SK-N-SH (cell line): Measurements from ENCODE around the gene PROM1. TPM values are rescaled to one million over a fixed set of nuclear protein-coding genes. Genes with fewer than 3 reads are reported as not detected.

Source experiments
- CTCF ChIA-PET: fragments of 300-600, 350-600 bp; formaldehyde crosslinking; extraction: SDS; loops from one replicate; lab custom pipeline; 2021; lab: Yijun Ruan, JAX
- POLR2A ChIA-PET: fragments of 350-600 bp; sonication (Branson Sonifier 250); formaldehyde crosslinking; extraction: SDS; loops from one replicate; lab custom pipeline; 2020; ENCODE audit warnings: antibody characterized with exemption, inconsistent platforms; lab: Yijun Ruan, JAX
- DNase-seq: peaks from one replicate; pipeline ENCODE4 v3.0.0; 2012
- H2AFZ ChIP-seq: fragments of 200-600 bp; sonication (generic); 2 replicates; pipeline ENCODE4 v1.8.1; 2016; ENCODE audit warnings: antibody characterized with exemption, mild to moderate bottlenecking, low read depth
- H3F3A ChIP-seq: fragments of 200-600 bp; sonication (generic); replicated peaks from 2 replicates; pipeline ENCODE3; 2016; ENCODE audit warnings: antibody characterized with exemption, mild to moderate bottlenecking; ENCODE audit not compliant: insufficient read depth
- H3K27ac ChIP-seq, 2 experiments: fragments of 200-500 bp in 1 of 2; fragments of 200-600 bp in 1 of 2; sonication (Bioruptor generic) in 1 of 2; sonication (generic), shearing (Covaris generic) in 1 of 2; 2 replicates each; pipeline versions ENCODE4 v1.5.1 to v1.6.1; 2014 to 2016; ENCODE audit warnings: low read depth in 2 of 2, inconsistent platforms in 1 of 2, low read length in 1 of 2, mild to moderate bottlenecking in 1 of 2, mixed read lengths in 1 of 2
- H3K27me3 ChIP-seq: fragments of 200-600 bp; sonication (generic), shearing (Covaris generic); 2 replicates; pipeline ENCODE4 v1.6.1; 2016; ENCODE audit warnings: mixed run types; ENCODE audit not compliant: insufficient read depth
- H3K36me3 ChIP-seq, 2 experiments: fragments of 200-500 bp in 1 of 2; fragments of 200-600 bp in 1 of 2; sonication (Bioruptor generic) in 1 of 2; sonication (generic) in 1 of 2; replicated peaks in 1 of 2; 2 replicates each; pipeline versions ENCODE3 to v1.5.1; 2014 to 2016; ENCODE audit warnings: low read length in 1 of 2, mild to moderate bottlenecking in 1 of 2; ENCODE audit not compliant: insufficient read depth in 2 of 2, control insufficient read depth in 1 of 2
- H3K4me1 ChIP-seq, 2 experiments: fragments of 200-500 bp in 1 of 2; fragments of 200-600 bp in 1 of 2; sonication (Bioruptor generic) in 1 of 2; sonication (generic), shearing (Covaris generic) in 1 of 2; 2 replicates each; pipeline versions ENCODE4 v1.5.1 to v1.6.1; 2014 to 2016; ENCODE audit warnings: low read depth in 1 of 2, low read length in 1 of 2, mixed run types in 1 of 2; ENCODE audit not compliant: insufficient read depth in 2 of 2, control insufficient read depth in 1 of 2
- H3K4me2 ChIP-seq: fragments of 200-600 bp; sonication (generic), shearing (Covaris generic); 2 replicates; pipeline ENCODE4 v1.6.1; 2017; ENCODE audit warnings: mixed run types
- H3K4me3 ChIP-seq, 2 experiments: fragments of 200-500 bp in 1 of 2; fragments of 200-600 bp in 1 of 2; sonication (Bioruptor generic) in 1 of 2; sonication (generic), shearing (Covaris generic) in 1 of 2; 2 replicates each; pipeline versions ENCODE4 v1.5.1 to v1.8.1; 2014 to 2016; ENCODE audit warnings: low read depth in 2 of 2, inconsistent platforms in 1 of 2, low read length in 1 of 2, mild to moderate bottlenecking in 1 of 2, mixed read lengths in 1 of 2, moderate library complexity in 1 of 2
- H3K79me2 ChIP-seq: fragments of 200-600 bp; sonication (generic); 2 replicates; pipeline ENCODE4 v1.8.1; 2017; ENCODE audit warnings: mild to moderate bottlenecking; ENCODE audit not compliant: insufficient read depth
- H3K9ac ChIP-seq: fragments of 200-600 bp; sonication (generic); 2 replicates; pipeline ENCODE4 v1.6.1; 2017; ENCODE audit warnings: mixed run types
- H3K9me2 ChIP-seq: fragments of 200-600 bp; sonication (generic); 2 replicates; pipeline ENCODE4 v1.6.1; 2017; ENCODE audit warnings: mixed run types
- H3K9me3 ChIP-seq: fragments of 200-600 bp; sonication (generic); 2 replicates; pipeline ENCODE4 v1.6.1; 2017; ENCODE audit warnings: mixed run types, mild to moderate bottlenecking, moderate library complexity
- H4K20me1 ChIP-seq: fragments of 200-600 bp; sonication (generic); 2 replicates; pipeline ENCODE4 v1.6.1; 2017; ENCODE audit warnings: mild to moderate bottlenecking, mixed run types; ENCODE audit not compliant: insufficient read depth
- FOSL2 ChIP-seq: IDR thresholded peaks from 2 replicates; pipeline ENCODE4 v1.4.0; 2012; ENCODE audit warnings: low read depth, mild to moderate bottlenecking, moderate library complexity, borderline replicate concordance
- GABPA ChIP-seq: IDR thresholded peaks from 2 replicates; pipeline ENCODE4 v1.4.0; 2012; ENCODE audit warnings: low read depth, mild to moderate bottlenecking
- JUND ChIP-seq: IDR thresholded peaks from 2 replicates; pipeline ENCODE4 v1.4.0; 2012
- MEF2A ChIP-seq: IDR thresholded peaks from 2 replicates; pipeline ENCODE4 v1.4.0; 2012; ENCODE audit warnings: low read depth, borderline replicate concordance
- MXI1 ChIP-seq: IDR thresholded peaks from 2 replicates; pipeline ENCODE4 v1.6.1; 2012; ENCODE audit warnings: mild to moderate bottlenecking, low read depth, low read length, improper control_type of control experiment
- RAD21 ChIP-seq: IDR thresholded peaks from 2 replicates; pipeline ENCODE4 v1.6.1; 2012; ENCODE audit warnings: mild to moderate bottlenecking, low read length
- RCOR1 ChIP-seq: fragments of 150-350 bp; IDR thresholded peaks from 2 replicates; pipeline ENCODE4 v1.6.1; 2017; ENCODE audit warnings: antibody characterized with exemption, low read length
- SMC3 ChIP-seq: IDR thresholded peaks from 2 replicates; pipeline ENCODE4 v1.6.1; 2012; ENCODE audit warnings: low read depth, low read length, improper control_type of control experiment
- TCF12 ChIP-seq: IDR thresholded peaks from 2 replicates; pipeline ENCODE4 v1.4.0; 2012
- TEAD4 ChIP-seq: IDR thresholded peaks from 2 replicates; pipeline ENCODE4 v1.4.0; 2012; ENCODE audit warnings: mild to moderate bottlenecking, borderline replicate concordance; ENCODE audit not compliant: insufficient read depth
- YY1 ChIP-seq: IDR thresholded peaks from 2 replicates; pipeline ENCODE4 v1.4.0; 2012; ENCODE audit warnings: low read depth, mild to moderate bottlenecking
- WGBS: methylation state at CpG from one replicate; pipeline ENCODE4 v1.1.6; 2017; ENCODE audit warnings: low lambda C conversion rate; 5-methylcytosine and 5-hydroxymethylcytosine counted together
- polyA plus RNA-seq, 3 experiments: library from polyadenylated mRNA; depleted of rRNA; stranded (reverse); fragments of >200 nt; gene quantifications; 2 replicates each; pipeline ENCODE4 v1.2.3, GENCODE V29; 2012
- TF ChIP-seq, protein P1 (sequence below): IDR thresholded peaks from 2 replicates; pipeline ENCODE4 v1.4.0; 2012; ENCODE audit warnings: low read depth

PROM1 gene
- polyA plus RNA-seq, 1 of the 3 experiments (the other 2 are of a cell fraction), result not detected

DNA sequence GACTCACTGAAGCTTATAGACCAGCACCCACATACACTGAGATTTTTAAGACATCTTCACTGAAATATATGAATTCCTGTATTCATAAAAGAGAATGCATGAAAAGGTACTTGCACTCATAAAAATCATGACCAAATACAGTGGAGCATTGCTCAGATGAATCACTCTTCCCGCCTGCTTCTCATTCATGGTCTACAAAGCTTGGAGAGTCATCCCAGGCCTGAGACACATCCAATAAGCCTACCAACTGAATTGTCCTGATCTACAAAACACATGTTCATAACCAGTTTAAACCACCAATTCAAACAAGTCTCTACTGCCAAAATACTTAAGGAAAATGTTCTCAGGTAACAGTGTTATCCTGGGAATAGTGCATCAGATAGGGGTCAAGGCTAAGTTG is 38.1 kb downstream of the PROM1 start (continued):
- no peak for TF ChIP-seq JUND

DNA sequence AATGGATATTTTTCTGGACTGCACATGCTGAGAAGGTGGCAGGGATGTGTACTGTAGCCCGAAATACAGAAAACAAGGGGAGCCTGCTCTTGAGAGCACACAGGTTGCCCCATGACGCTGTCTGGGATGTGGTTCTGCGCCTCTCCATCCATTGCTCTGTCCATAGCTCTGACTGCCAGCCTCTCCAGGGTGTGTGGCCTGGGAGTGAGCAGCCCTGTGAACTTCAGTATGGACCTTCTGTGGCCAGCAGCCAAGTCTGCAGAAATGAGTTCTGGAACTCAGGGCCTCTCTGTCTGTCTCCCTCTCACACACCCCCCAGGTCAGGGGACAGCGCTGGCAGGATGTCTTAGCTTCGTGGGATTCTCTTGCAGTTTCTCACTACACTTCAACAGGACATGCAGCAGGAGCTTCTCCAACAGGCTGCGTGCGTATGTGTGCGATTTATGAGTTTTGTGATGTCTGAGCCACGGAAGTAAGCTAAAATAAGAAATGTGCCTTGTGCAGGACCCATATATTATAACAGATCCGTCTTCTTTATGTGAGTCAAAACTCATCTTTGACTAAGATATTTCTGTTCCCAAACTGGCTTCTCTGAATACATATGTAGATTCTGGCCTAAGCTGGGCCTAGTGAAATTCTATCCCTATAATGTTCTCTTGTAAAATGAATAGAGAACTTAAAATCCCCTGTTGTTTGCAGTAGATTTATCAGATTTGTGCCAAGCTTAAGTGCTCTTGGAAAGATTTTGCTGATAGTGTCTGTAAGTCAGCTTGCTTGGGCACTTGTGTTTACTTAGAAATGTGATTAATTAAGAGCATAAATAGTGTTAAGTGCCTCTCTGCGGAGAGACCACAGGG is 40.0 kb downstream of the PROM1 start:
- TF ChIP-seq MEF2A, result no peak
- no peak for TF ChIP-seq RAD21
- no peak for TF ChIP-seq FOSL2
- TF ChIP-seq TEAD4, result no peak
- no peak for TF ChIP-seq TCF12
- POLR2A ChIA-PET, result no interaction called here
- Histone ChIP-seq H3K9me3 (no peaks in the 10 kb centered on the region), H3K27ac (no peak overlapping the region), H2AFZ (no peak overlapping the region), H3K9ac (no peak overlapping the region), H3K9me2 (no peaks in the 10 kb centered on the region), H3K27me3 (no peaks in the 10 kb centered on the region; the same call in 1 of the 2 replicates), H3K36me3 (no peaks in the 10 kb centered on the region), H4K20me1 (no peaks in the 10 kb centered on the region), H3K4me1 (peaks cover 0 to 5% of the 10 kb centered on the region in 2 experiments; a peak in 2 of 4 replicates), H3K79me2 (no peaks in the 10 kb centered on the region), H3F3A (no peaks in the 10 kb centered on the region), H3K4me2 (no peak overlapping the region), H3K4me3 (no peak overlapping the region)
- 68% methylated on average over 8 of the region's 11 CpGs for WGBS
- no peak for DNase-seq
- CTCF ChIA-PET, result interaction anchor here (1.0 to 1.7 kb wide), 3 partner anchors 12 to 162 kb away, joined by 3 to 5 read pairs (median 4); no protein-coding TSS in a partner anchor

DNA sequence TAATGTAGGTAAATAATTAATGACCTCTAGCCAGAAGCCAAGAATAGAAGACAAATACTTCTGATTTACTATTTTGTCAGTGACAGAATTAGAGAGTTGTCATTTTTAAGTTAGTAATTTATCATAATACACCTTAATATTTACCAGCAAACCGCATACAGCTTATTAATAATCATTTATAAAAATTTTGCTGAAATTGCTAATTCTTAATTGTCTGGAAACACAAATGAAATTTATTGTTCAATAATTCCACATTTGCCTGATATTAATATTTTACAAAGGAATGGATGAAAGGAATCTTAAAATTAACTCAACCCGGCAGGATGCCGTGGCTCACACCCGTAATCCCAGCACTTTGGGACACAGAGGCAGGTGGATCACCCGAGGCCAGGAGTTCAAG is 44.7 kb downstream of the PROM1 start:
- no peak overlapping the region for H3K9ac ChIP-seq
- no peak overlapping the region for H3K4me3 ChIP-seq
- no peaks in the 10 kb centered on the region for H3K79me2 ChIP-seq
- CTCF ChIA-PET, result interaction anchor here (1.3 kb wide), 1 partner anchor 215 kb away, joined by 4 read pairs; no protein-coding TSS in a partner anchor
- H3K36me3 ChIP-seq, result no peaks in the 10 kb centered on the region
- no peak for TF ChIP-seq SMC3
- no peak for TF ChIP-seq RAD21
- TF ChIP-seq GABPA, result no peak
- TF ChIP-seq RCOR1, result no peak
- TF ChIP-seq, protein P1, sequence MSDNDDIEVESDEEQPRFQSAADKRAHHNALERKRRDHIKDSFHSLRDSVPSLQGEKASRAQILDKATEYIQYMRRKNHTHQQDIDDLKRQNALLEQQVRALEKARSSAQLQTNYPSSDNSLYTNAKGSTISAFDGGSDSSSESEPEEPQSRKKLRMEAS, result no peak
- TF ChIP-seq YY1, result no peak
- no peak for TF ChIP-seq MXI1
- no peak for DNase-seq
- H2AFZ ChIP-seq, result no peak overlapping the region
- H3F3A ChIP-seq, result no peaks in the 10 kb centered on the region
- no peak overlapping the region for H3K27ac ChIP-seq
- no peaks in the 10 kb centered on the region for H3K9me3 ChIP-seq
- WGBS, result 72% methylated on average over 5 of the region's 5 CpGs
- no peaks in the 10 kb centered on the region for H3K27me3 ChIP-seq
- peaks cover 0 to 5% of the 10 kb centered on the region in 2 experiments; a peak in 2 of 4 replicates for H3K4me1 ChIP-seq
- POLR2A ChIA-PET, result no interaction called here
- no peaks in the 10 kb centered on the region for H3K9me2 ChIP-seq
- no peaks in the 10 kb centered on the region for H4K20me1 ChIP-seq
- H3K4me2 ChIP-seq, result no peak overlapping the region
